Endodermal cell (in vitro differentiated cells): Measurements from ENCODE around the gene DIP2B. TPM values are rescaled to one million over a fixed set of nuclear protein-coding genes. Genes with fewer than 3 reads are reported as not detected.
"Not testable (repeated sequence)": the region's sequence is repeated elsewhere in the genome, so short reads cannot be mapped to it uniquely, and the experiment has no call there.

ENCODE experiments used
- DNase-seq: peaks from one replicate; pipeline ENCODE4 v3.0.0-alpha.2; 2017
- H3K27ac ChIP-seq: 2 replicates; pipeline ENCODE4 v1.5.1; 2013; ENCODE audit warnings: mild to moderate bottlenecking, low read depth, low read length, moderate library complexity
- H3K27me3 ChIP-seq: 2 replicates; pipeline ENCODE4 v1.6.1; 2013; ENCODE audit warnings: mild to moderate bottlenecking, low read length, moderate library complexity; ENCODE audit not compliant: insufficient read depth, control insufficient read depth, poor library complexity, severe bottlenecking
- H3K36me3 ChIP-seq: 2 replicates; pipeline ENCODE4 v1.7.0; 2013; ENCODE audit warnings: mild to moderate bottlenecking, low read length, moderate library complexity; ENCODE audit not compliant: control insufficient read depth, insufficient read depth
- H3K4me1 ChIP-seq: one replicate; pipeline ENCODE4 v1.7.0; 2013; ENCODE audit warnings: low read length; ENCODE audit not compliant: control insufficient read depth, insufficient read depth
- H3K4me3 ChIP-seq: 2 replicates; pipeline ENCODE4 v1.5.1; 2013; ENCODE audit warnings: mild to moderate bottlenecking, low read length, moderate library complexity
- H3K9ac ChIP-seq: 2 replicates; pipeline ENCODE4 v1.6.1; 2013; ENCODE audit warnings: mild to moderate bottlenecking, low read length, moderate library complexity; ENCODE audit not compliant: poor library complexity, severe bottlenecking; ENCODE audit errors: extremely low read depth
- H3K9me3 ChIP-seq: 2 replicates; pipeline ENCODE4 v1.6.1; 2013; ENCODE audit warnings: mild to moderate bottlenecking, low read length, moderate library complexity; ENCODE audit not compliant: control insufficient read depth
- H3K27ac Mint-ChIP-seq: 2 replicates; pipeline ENCODE4 v1.8.0; 2020; ENCODE audit warnings: mixed read lengths
- H3K27me3 Mint-ChIP-seq: 2 replicates; pipeline ENCODE4 v1.8.0; 2021; ENCODE audit warnings: mild to moderate bottlenecking, mixed read lengths; ENCODE audit not compliant: insufficient read depth
- H3K36me3 Mint-ChIP-seq: 2 replicates; pipeline ENCODE4 v1.8.0; 2020; ENCODE audit warnings: low read depth, mixed read lengths
- H3K4me1 Mint-ChIP-seq: 2 replicates; pipeline ENCODE4 v1.8.0; 2020; ENCODE audit warnings: mixed read lengths
- H3K4me3 Mint-ChIP-seq: 2 replicates; pipeline ENCODE4 v1.8.0; 2020; ENCODE audit warnings: mild to moderate bottlenecking, moderate library complexity, mixed read lengths
- H3K9me3 Mint-ChIP-seq: 2 replicates; pipeline ENCODE4 v1.8.0; 2020; ENCODE audit warnings: mild to moderate bottlenecking, mixed read lengths
- CTCF ChIP-seq: fragments of 200-600 bp; sonication (generic); conservative IDR thresholded peaks from 2 replicates; pipeline ENCODE4 v1.5.0; 2021; ENCODE audit warnings: antibody characterized with exemption, mild to moderate bottlenecking
- WGBS, 2 experiments: methylation state at CpG; one replicate each; pipeline versions ENCODE4 v1.1.5 to v1.1.7; 2013; ENCODE audit warnings: missing lambda C conversion rate in 2 of 2, mixed read lengths in 1 of 2; ENCODE audit not compliant: insufficient coverage in 1 of 2, insufficient read length in 1 of 2; 5-methylcytosine and 5-hydroxymethylcytosine counted together
- total RNA-seq, 2 donors: library from RNA; stranded (reverse); fragmentation: NEBNext Ultra II Directional in 1 of 2; extraction: Animal tissue kit (Norgen Biotek cat#: 25700) in 1 of 2; gene quantifications; 2 replicates in 1 of 2; 3 replicates in 1 of 2; pipeline ENCODE4 v1.2.1, GENCODE V29; 2021

DIP2B gene
- total RNA-seq, 2 donors from 2014 or later, result 20.6 to 21.3 TPM

- Histone ChIP-seq H3K27me3 (no peaks in the 10 kb centered on the region), H3K9me3 (no peaks in the 10 kb centered on the region), H3K27ac (no peak overlapping the region), H3K4me3 (no peak overlapping the region), H3K4me1 (no peaks in the 10 kb centered on the region), H3K36me3 (no peaks in the 10 kb centered on the region), H3K9ac (no peak overlapping the region)
- peaks cover 16% of the 10 kb centered on the region for H3K4me1 Mint-ChIP-seq
- no peak for DNase-seq
- H3K36me3 Mint-ChIP-seq, result peaks cover 1% of the 10 kb centered on the region
- no peak overlapping the region for H3K4me3 Mint-ChIP-seq
- H3K9me3 Mint-ChIP-seq, result no peaks in the 10 kb centered on the region
- H3K27me3 Mint-ChIP-seq, result no peaks in the 10 kb centered on the region
- no peak for TF ChIP-seq CTCF
- no peak overlapping the region for H3K27ac Mint-ChIP-seq
These were observed 36.4 kb downstream of the DIP2B start for GRCh38 chr12:50541139-50541538.

GRCh38 chr12:50542448-50542847 is 37.7 kb downstream of the DIP2B start:
- no peaks in the 10 kb centered on the region for H3K4me1 ChIP-seq
- H3K4me1 Mint-ChIP-seq, result peaks cover 20% of the 10 kb centered on the region

GRCh38 chr12:50543188-50543587 is 38.4 kb downstream of the DIP2B start:
- H3K27me3 Mint-ChIP-seq, H3K9ac ChIP-seq, DNase-seq, H3K27me3 ChIP-seq, H3K27ac ChIP-seq, H3K4me1 ChIP-seq, H3K4me3 ChIP-seq, H3K36me3 ChIP-seq, H3K9me3 Mint-ChIP-seq, H3K36me3 Mint-ChIP-seq, H3K9me3 ChIP-seq, H3K27ac Mint-ChIP-seq, H3K4me3 Mint-ChIP-seq: not testable (repeated sequence)
- WGBS, 2 experiments, result 78 to 80% methylated on average over 10 to 11 of the region's 11 CpGs
- H3K4me1 Mint-ChIP-seq, result peaks cover 14% of the 10 kb centered on the region

More at GRCh38 chr12:50542448-50542847, 37.7 kb downstream of the DIP2B start:
- H3K27ac Mint-ChIP-seq, result no peak overlapping the region
- no peaks in the 10 kb centered on the region for H3K27me3 Mint-ChIP-seq
- H3K36me3 ChIP-seq, result no peaks in the 10 kb centered on the region
- H3K4me3 Mint-ChIP-seq, result no peak overlapping the region
- WGBS, 2 experiments, result 100% methylated on average over 1 of the region's 1 CpG; no CpG with 5 or more reads in 1 of the 2 experiments
- no peak for TF ChIP-seq CTCF
- no peak overlapping the region for H3K9ac ChIP-seq
- no peak for DNase-seq
- no peaks in the 10 kb centered on the region for H3K9me3 Mint-ChIP-seq
- H3K4me3 ChIP-seq, result no peak overlapping the region
- peaks cover 1% of the 10 kb centered on the region for H3K36me3 Mint-ChIP-seq
- H3K27me3 ChIP-seq, result no peaks in the 10 kb centered on the region
- no peak overlapping the region for H3K27ac ChIP-seq
- H3K9me3 ChIP-seq, result no peaks in the 10 kb centered on the region

- no peak overlapping the region for H3K27ac ChIP-seq
These were observed 40.4 kb downstream of the DIP2B start for GRCh38 chr12:50545213-50545612.

More at GRCh38 chr12:50545213-50545612, 40.4 kb downstream of the DIP2B start:
- Histone ChIP-seq H3K9ac (no peak overlapping the region), H3K4me1 (no peaks in the 10 kb centered on the region), H3K4me3 (no peak overlapping the region), H3K9me3 (no peaks in the 10 kb centered on the region), H3K27me3 (no peaks in the 10 kb centered on the region), H3K36me3 (no peaks in the 10 kb centered on the region)
- peak; percentile 65 for DNase-seq
- H3K9me3 Mint-ChIP-seq, result no peaks in the 10 kb centered on the region
- no peaks in the 10 kb centered on the region for H3K27me3 Mint-ChIP-seq
- no peak overlapping the region for H3K4me3 Mint-ChIP-seq
- H3K27ac Mint-ChIP-seq, result peak overlapping the region; percentile 30
- no peaks in the 10 kb centered on the region for H3K36me3 Mint-ChIP-seq
- no peak for TF ChIP-seq CTCF
- peaks cover 10% of the 10 kb centered on the region for H3K4me1 Mint-ChIP-seq
- WGBS, 2 experiments, result 88 to 92% methylated on average over 5 of the region's 5 CpGs
